Epithelial cell of esophagus (primary cell): ENCODE data around the gene DNAH5.

Experiments used
- DNase-seq: peaks from one replicate; pipeline ENCODE4 v3.0.0; 2010; ENCODE audit warnings: low read depth
- H3K4me3 ChIP-seq: 2 replicates; pipeline ENCODE4 v1.5.1; 2011; ENCODE audit warnings: mild to moderate bottlenecking, low read length, control low read depth
- TF ChIP-seq, protein P1 (sequence below): IDR thresholded peaks from 2 replicates; pipeline ENCODE4 v1.5.1; 2011; ENCODE audit warnings: low read depth, mild to moderate bottlenecking, low read length, control low read depth, inconsistent platforms; ENCODE audit not compliant: insufficient read depth; ENCODE audit errors: missing control alignments

The DNAH5 gene

DNA sequence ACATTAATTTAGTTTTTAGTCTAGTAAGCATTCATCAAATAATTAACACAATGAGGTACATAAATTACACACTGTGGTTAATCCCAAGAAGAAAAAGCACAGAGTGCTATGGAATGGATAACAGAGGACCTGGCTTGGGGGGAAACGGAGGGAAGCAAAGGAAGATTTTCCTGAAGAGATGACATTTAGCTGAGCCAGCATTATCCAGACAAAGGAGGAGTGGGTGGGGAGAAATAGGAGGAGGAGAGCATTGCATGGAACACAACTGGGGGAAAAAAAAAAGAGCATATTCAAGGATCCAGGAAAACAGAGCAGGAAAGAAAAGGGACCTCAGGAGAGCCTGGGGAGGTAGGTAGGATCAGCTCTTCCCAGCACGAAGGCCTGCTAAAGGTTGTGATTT, 170.8 kb downstream of the DNAH5 start:
- no peak overlapping the region for H3K4me3 ChIP-seq
- TF ChIP-seq, protein P1, sequence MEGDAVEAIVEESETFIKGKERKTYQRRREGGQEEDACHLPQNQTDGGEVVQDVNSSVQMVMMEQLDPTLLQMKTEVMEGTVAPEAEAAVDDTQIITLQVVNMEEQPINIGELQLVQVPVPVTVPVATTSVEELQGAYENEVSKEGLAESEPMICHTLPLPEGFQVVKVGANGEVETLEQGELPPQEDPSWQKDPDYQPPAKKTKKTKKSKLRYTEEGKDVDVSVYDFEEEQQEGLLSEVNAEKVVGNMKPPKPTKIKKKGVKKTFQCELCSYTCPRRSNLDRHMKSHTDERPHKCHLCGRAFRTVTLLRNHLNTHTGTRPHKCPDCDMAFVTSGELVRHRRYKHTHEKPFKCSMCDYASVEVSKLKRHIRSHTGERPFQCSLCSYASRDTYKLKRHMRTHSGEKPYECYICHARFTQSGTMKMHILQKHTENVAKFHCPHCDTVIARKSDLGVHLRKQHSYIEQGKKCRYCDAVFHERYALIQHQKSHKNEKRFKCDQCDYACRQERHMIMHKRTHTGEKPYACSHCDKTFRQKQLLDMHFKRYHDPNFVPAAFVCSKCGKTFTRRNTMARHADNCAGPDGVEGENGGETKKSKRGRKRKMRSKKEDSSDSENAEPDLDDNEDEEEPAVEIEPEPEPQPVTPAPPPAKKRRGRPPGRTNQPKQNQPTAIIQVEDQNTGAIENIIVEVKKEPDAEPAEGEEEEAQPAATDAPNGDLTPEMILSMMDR: no peak
- no peak for DNase-seq

DNA sequence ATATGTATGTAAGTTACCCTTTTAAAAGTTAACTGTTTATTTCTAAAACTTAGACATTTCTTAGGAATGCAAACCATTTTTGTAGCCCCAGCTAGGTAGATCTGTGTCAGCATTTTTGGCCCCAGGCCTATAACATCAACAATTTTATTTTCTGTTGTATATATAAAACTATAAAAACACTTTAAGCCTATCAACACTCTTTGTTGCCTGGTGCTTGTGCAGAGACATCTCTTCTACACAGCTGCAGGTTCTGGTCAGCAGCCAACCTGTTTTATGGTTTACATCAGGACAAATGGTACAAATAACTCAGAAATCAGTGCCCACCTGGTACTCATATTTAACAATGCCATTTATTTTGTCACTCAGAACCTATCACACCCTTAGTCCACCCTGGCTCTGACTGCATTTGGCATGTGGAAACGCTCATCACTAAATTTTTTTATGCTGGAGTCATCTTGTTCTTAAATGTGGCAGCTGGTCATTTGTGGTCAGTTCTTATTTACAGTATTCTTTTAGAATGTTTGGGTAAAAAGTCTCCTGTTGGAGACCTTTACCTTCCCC, 173.4 kb downstream of the DNAH5 start:
- H3K4me3 ChIP-seq: no peak overlapping the region
- TF ChIP-seq, protein P1: no peak
- DNase-seq: no peak

DNA sequence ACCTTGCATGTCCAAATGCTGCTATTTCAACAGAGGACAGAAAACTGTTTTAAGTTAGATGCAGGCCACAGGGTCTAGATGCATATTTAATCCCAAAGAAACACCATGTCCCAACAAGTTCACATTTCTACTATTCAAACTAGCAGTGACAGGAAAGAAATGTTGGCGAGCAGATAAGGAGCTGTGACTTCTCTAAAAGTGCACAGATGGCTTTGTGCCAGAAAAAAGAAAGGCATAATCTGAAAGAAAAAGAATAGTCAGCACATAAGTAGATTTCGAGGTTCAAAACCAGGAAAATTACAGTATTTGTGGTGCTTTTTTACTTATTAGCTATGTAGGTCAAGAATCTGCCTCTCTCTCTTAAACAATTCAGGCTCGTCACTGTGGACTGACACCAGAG, 178.3 kb downstream of the DNAH5 start:
- DNase-seq: no peak
- no peak overlapping the region for H3K4me3 ChIP-seq
- TF ChIP-seq, protein P1: no peak

DNA sequence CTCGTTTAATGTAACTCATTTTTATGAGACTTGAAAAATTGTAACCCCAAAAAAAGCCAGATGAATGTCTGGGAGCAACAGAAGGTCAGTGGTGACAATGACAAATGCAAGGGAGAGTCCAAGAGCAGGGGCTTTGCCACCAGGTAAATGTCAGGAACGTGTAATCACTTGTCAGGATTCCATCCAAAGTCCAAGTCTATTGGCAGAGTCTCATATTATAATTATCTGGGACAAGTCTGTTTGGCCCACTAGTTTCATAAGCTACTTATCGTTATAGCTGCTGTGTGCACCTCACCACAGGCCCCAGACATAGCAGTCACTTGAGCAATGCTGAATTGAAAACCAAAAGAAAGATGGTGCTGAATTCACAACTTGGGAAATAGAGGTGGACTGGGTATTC, 180.8 kb downstream of the DNAH5 start:
- no peak overlapping the region for H3K4me3 ChIP-seq
- DNase-seq: no peak
- TF ChIP-seq, protein P1: no peak

DNA sequence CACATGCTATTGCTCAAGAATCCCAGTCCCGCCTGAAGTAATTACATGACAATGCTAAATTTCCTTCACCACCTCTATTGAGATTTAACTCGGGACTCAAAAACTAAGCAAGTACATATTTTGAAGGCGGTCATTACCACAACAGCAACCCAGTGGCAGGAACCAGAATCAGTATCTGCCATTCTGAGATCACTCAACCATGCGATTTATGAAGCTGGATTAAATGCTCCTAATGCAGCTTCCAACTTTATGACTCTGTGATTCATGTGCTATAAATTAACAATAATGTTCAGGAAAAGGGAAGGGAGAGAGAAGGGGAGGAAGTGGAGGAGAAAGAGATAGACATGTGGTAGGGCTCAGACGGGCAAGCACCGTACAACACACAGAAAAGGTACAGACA, 194.7 kb downstream of the DNAH5 start:
- TF ChIP-seq, protein P1: no peak
- DNase-seq: no peak
- no peak overlapping the region for H3K4me3 ChIP-seq

DNA sequence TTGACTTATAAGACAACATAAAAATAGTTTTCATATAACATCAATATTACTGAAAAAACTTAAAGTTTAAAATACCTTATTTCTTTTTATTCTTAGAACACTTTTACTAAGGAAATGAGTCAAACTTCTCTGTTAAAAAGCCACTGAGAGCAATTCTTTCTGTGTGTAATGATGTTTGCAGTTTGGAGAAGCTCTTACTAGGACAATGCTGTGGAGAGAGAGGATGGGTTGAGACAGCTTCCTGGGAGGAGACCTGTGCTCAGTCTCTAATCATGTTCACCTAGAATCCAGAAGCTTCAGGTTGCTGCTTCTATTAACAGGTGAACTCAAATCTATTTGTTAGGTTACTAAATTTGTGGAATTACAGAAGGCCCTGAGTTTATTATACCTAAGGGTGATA, 198.5 kb downstream of the DNAH5 start:
- peak; percentile 13 for DNase-seq
- TF ChIP-seq, protein P1: no peak
- H3K4me3 ChIP-seq: no peak overlapping the region

DNA sequence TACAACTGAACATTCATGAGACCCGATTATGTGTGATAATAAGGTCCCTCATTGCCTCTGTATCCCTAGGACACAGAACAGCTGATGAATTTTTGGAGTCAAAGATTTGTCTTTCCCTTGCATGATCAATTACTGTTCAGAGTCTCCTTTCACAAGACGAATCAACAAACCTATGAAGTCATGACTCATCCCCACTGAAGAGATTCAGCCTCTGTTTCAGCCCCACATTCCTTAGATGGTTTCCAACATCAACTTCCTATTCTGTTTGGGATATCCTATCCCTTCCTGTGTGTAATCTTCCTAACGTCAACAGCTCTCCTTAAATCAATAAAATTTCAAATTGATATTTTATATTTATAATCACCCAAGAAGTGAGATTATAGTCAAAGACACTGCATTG, 199.0 kb downstream of the DNAH5 start:
- TF ChIP-seq, protein P1: no peak
- H3K4me3 ChIP-seq: no peak overlapping the region
- peak; percentile 74 for DNase-seq
